Keratinocyte (primary cell): ENCODE results near the gene ASL. TPM values are rescaled to one million over a fixed set of nuclear protein-coding genes. Genes with fewer than 3 reads are reported as not detected.

Source experiments
- DNase-seq: peaks from one replicate; pipeline ENCODE4 v3.0.0-alpha.2; 2011; ENCODE audit warnings: low read depth, missing footprints, low spot score
- FAIRE-seq: peaks from 2 replicates; lab custom pipeline; 2011; peaks lifted over from hg19 to GRCh38; lab: Jason Lieb, UNC
- H2AFZ ChIP-seq: 2 replicates; pipeline ENCODE4 v1.6.0; 2012; ENCODE audit warnings: low read length, control low read depth, inconsistent platforms; ENCODE audit not compliant: control insufficient read depth
- H3K27ac ChIP-seq: 2 replicates; pipeline ENCODE4 v1.5.1; 2011; ENCODE audit warnings: low read length; ENCODE audit not compliant: control insufficient read depth, insufficient read depth
- H3K27me3 ChIP-seq: 3 replicates; pipeline ENCODE4 v1.6.0; 2011; ENCODE audit warnings: low read length; ENCODE audit not compliant: control insufficient read depth, insufficient read depth; ENCODE audit errors: extremely low read depth
- H3K36me3 ChIP-seq, 2 experiments: 2 replicates in 1 of 2; 3 replicates in 1 of 2; pipeline ENCODE4 v1.5.1; 2011; ENCODE audit warnings: low read length in 2 of 2, mild to moderate bottlenecking in 1 of 2; ENCODE audit not compliant: control insufficient read depth in 2 of 2, insufficient read depth in 2 of 2; ENCODE audit errors: extremely low read depth in 1 of 2
- H3K4me1 ChIP-seq: 3 replicates; pipeline ENCODE4 v1.5.1; 2011; ENCODE audit warnings: low read length; ENCODE audit not compliant: control insufficient read depth, insufficient read depth; ENCODE audit errors: extremely low read depth
- H3K4me2 ChIP-seq: 3 replicates; pipeline ENCODE4 v1.6.0; 2011; ENCODE audit warnings: low read depth, low read length; ENCODE audit not compliant: control insufficient read depth, insufficient read depth; ENCODE audit errors: extremely low read depth
- H3K4me3 ChIP-seq, 3 experiments: fragments of 200-600 bp in 1 of 3; sonication (generic) in 1 of 3; 2 replicates in 2 of 3; 3 replicates in 1 of 3; pipeline ENCODE4 v1.5.1; 2011 to 2016; ENCODE audit warnings: low read length in 3 of 3, mild to moderate bottlenecking in 3 of 3, control low read depth in 2 of 3, inconsistent platforms in 1 of 3, low read depth in 1 of 3, mixed read lengths in 1 of 3, mixed run types in 1 of 3, moderate library complexity in 1 of 3; ENCODE audit not compliant: control insufficient read depth in 2 of 3, insufficient read depth in 2 of 3; ENCODE audit errors: extremely low read depth in 1 of 3
- H3K79me2 ChIP-seq: 2 replicates; pipeline ENCODE4 v1.6.0; 2012; ENCODE audit warnings: low read length; ENCODE audit not compliant: control insufficient read depth, insufficient read depth
- H3K9ac ChIP-seq: 3 replicates; pipeline ENCODE4 v1.6.0; 2011; ENCODE audit warnings: low read length; ENCODE audit not compliant: control insufficient read depth, insufficient read depth; ENCODE audit errors: extremely low read depth
- H3K9me1 ChIP-seq: 3 replicates; pipeline ENCODE4 v1.6.0; 2011; ENCODE audit warnings: low read length; ENCODE audit not compliant: control insufficient read depth, insufficient read depth; ENCODE audit errors: extremely low read depth
- H3K9me3 ChIP-seq: 2 replicates; pipeline ENCODE4 v1.5.1; 2012; ENCODE audit warnings: low read depth, low read length; ENCODE audit not compliant: control insufficient read depth
- H4K20me1 ChIP-seq: 3 replicates; pipeline ENCODE4 v1.6.0; 2011; ENCODE audit warnings: low read length; ENCODE audit not compliant: control insufficient read depth, insufficient read depth; ENCODE audit errors: extremely low read depth
- EZH2 ChIP-seq: IDR thresholded peaks from one replicate; pipeline ENCODE4 v1.6.1; 2012; ENCODE audit warnings: inconsistent platforms, mild to moderate bottlenecking, low read length, moderate library complexity
- dilution Hi-C: fragments of 300-500 bp; cut with MboI; formaldehyde crosslinking; loops from one replicate; pipeline ENCODE4 v1.7.0; 2020; ENCODE audit warnings: low sequenced_read_pairs; ENCODE audit not compliant: extremely low pct_ligation_motif_present
- polyA plus RNA-seq, 5 experiments: library from polyadenylated mRNA; depleted of rRNA in 3 of 5; stranded (reverse) in 3 of 5; stranded (forward) in 1 of 5; unstranded in 1 of 5; fragments of >200 nt; gene quantifications; 1 replicate in 1 of 5; 2 replicates in 3 of 5; 3 replicates in 1 of 5; pipeline versions ENCODE4 v1.2.1 to v1.2.3, GENCODE V29; 2011 to 2012; ENCODE audit warnings: missing spikeins in 2 of 5, low read depth in 1 of 5, low replicate concordance in 1 of 5
- TF ChIP-seq, protein P1 (sequence below), 3 experiments: IDR thresholded peaks in 1 of 3; conservative IDR thresholded peaks in 1 of 3; optimal IDR thresholded peaks in 1 of 3; 2 replicates in 2 of 3; 3 replicates in 1 of 3; pipeline versions ENCODE3 to v1.5.1; 2011; ENCODE audit warnings: low read length in 3 of 3, mild to moderate bottlenecking in 3 of 3, moderate library complexity in 2 of 3, control low read depth in 1 of 3, inconsistent platforms in 1 of 3; ENCODE audit not compliant: insufficient read depth in 2 of 3; ENCODE audit errors: extremely low read depth in 1 of 3

The ASL gene
- polyA plus RNA-seq, 1 donor (not counting 4 experiments of a cell fraction or from before 2014, with no cell fraction given) = 24.4 TPM

DNA sequence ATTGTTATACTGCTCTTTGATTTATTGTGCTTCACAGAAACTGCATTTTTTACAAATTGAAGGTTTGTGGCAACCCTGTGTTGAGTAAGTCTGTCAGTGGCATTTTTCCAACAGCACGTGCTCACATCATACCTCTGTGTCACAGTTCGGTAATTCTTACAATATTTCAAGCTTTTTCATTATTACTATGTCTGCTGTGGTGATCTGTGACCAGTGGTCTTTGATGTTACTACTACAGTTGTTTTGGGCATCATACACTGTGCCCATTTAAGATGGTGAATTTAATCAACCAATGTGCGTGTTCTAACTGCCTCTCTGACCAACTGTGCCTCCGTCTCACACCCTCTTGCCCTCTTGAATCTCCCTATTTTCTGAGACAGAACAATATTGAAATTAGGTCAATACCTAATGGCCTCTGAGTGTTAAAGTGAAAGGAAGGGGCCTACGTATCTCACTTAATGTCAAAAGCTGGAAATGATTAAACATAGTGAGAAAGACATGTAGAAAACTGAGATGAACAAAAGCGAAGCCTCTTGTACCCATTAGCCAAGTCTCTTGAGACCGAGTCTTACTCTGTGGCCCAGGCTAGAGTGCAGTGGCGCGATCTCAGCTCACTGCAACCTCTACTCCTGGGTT, 20.2 kb upstream of the ASL start:
- H3K4me3 ChIP-seq = no peak overlapping the region
- no peaks in the 10 kb centered on the region for H3K79me2 ChIP-seq
- no peaks in the 10 kb centered on the region for H4K20me1 ChIP-seq
- FAIRE-seq (no peak), DNase-seq (no peak)
- H3K9me3 ChIP-seq = no peaks in the 10 kb centered on the region
- H3K9ac ChIP-seq = no peak overlapping the region
- H3K36me3 ChIP-seq = no peaks in the 10 kb centered on the region
- H3K4me2 ChIP-seq = no peak overlapping the region
- TF ChIP-seq, protein P1, sequence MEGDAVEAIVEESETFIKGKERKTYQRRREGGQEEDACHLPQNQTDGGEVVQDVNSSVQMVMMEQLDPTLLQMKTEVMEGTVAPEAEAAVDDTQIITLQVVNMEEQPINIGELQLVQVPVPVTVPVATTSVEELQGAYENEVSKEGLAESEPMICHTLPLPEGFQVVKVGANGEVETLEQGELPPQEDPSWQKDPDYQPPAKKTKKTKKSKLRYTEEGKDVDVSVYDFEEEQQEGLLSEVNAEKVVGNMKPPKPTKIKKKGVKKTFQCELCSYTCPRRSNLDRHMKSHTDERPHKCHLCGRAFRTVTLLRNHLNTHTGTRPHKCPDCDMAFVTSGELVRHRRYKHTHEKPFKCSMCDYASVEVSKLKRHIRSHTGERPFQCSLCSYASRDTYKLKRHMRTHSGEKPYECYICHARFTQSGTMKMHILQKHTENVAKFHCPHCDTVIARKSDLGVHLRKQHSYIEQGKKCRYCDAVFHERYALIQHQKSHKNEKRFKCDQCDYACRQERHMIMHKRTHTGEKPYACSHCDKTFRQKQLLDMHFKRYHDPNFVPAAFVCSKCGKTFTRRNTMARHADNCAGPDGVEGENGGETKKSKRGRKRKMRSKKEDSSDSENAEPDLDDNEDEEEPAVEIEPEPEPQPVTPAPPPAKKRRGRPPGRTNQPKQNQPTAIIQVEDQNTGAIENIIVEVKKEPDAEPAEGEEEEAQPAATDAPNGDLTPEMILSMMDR (optimal IDR thresholded peaks at IDR 0.05 in 1 of 3, IDR thresholded peaks at IDR 0.05 in 1 of 3, conservative IDR thresholded peaks at IDR 0.05 in 1 of 3; ENCODE audit: extremely low read depth in 1 of 3, insufficient read depth in 2 of 3, low read length in 3 of 3) = no peak
- no peak for TF ChIP-seq EZH2
- H3K9me1 ChIP-seq = no peaks in the 10 kb centered on the region
- H3K4me1 ChIP-seq = peaks cover 14% of the 10 kb centered on the region
- H3K27me3 ChIP-seq = no peaks in the 10 kb centered on the region
- dilution Hi-C loops = no loop called here
- no peak overlapping the region for H2AFZ ChIP-seq
- no peak overlapping the region for H3K27ac ChIP-seq

DNA sequence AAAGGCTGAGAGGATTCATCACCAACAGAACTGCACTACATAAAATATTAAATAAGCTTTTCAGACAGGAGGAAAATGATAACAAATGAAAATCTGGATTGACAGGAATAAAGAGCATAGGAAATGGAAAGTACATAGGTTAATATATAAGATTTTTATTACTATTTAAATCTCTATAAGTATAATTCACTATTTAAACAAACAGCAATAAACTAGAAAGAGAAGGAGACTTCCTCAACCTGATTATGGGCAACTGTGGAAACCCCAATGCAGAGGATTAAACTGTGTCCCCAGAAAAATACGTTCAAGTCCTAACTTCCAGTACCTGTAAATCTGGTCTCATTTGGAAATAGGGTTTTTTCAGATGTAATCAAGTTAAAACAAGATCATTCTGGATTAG, 14.8 kb upstream of the ASL start:
- Histone ChIP-seq H3K9ac (no peak overlapping the region), H2AFZ (no peak overlapping the region), H3K4me1 (no peaks in the 10 kb centered on the region), H3K4me3 (no peak overlapping the region), H3K27me3 (no peaks in the 10 kb centered on the region), H3K27ac (no peak overlapping the region), H3K9me3 (no peaks in the 10 kb centered on the region), H3K36me3 (no peaks in the 10 kb centered on the region), H4K20me1 (no peaks in the 10 kb centered on the region), H3K4me2 (no peak overlapping the region), H3K79me2 (no peaks in the 10 kb centered on the region), H3K9me1 (no peaks in the 10 kb centered on the region)
- dilution Hi-C loops = no loop called here
- DNase-seq (no peak), FAIRE-seq (no peak)
- TF ChIP-seq, protein P1 (optimal IDR thresholded peaks at IDR 0.05 in 1 of 3, IDR thresholded peaks at IDR 0.05 in 1 of 3, conservative IDR thresholded peaks at IDR 0.05 in 1 of 3; ENCODE audit: extremely low read depth in 1 of 3, insufficient read depth in 2 of 3, low read length in 3 of 3) = no peak
- no peak for TF ChIP-seq EZH2
